HG02588 (cell line): Measurements from ENCODE around the gene PIK3CB.
A peak's percentile ranks its signal among the peaks of the same experiment; 100 is the strongest.
"Not testable (repeated sequence)": the region's sequence is repeated elsewhere in the genome, so short reads cannot be mapped to it uniquely, and the experiment has no call there.

Experiments
- ATAC-seq: cut with Tn5 transposase; IDR thresholded peaks from one replicate; pipeline ENCODE4 v1.9.1; 2021; ENCODE audit warnings: mild to moderate bottlenecking, moderate library complexity; ENCODE audit not compliant: unreplicated experiment

Gene PIK3CB

DNA sequence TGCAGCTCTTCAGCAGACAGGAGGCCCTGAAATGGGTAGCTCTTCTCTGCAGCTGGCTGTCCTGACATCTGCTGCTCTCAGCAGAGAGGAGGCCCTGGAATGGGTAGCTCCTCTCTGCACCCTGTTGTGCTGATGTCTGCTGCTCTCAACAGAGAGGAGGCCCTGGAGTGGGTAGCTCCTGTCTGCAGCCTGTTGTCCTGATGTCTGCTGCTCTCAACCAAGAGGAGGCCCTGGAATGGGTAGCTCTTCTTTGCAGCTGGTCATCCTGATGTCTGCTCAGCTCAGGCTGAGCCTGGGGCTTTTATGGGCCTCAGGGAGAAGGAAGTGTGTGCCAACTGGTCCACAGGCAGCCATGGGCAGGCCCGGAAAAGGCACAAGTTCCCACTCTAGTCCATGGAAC lies 66.6 kb downstream of the PIK3CB start:
- no peak for ATAC-seq

DNA sequence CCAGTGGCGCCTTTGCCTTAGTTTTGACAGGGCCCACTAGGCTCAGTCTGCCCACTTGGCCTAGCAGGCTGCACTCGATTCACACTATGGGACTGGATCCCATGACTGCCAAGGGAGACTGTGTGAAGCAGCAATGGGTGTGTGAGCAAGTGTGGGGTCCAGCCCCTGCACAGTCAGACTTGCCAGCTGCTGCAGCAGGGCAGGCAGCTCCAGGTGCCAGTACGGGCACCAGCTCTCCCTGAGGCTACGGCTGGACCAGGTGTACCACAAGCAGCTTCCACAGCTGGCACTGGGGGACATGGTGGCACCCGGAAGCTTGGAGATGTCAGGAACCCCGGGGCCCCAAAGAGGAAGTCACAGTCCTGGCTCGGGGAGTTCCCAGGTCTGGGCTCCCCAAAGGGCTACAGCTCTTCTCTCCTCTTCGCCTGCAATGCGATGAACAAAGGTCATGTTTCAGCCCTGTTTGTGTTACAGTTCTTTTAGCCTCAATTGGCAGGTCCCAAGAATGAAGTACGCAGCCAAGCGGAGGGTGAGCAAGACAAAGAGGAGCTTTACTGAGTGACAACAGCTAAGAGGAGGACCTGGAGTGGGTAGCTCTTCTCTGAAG lies 67.1 kb downstream of the PIK3CB start:
- no peak for ATAC-seq

DNA sequence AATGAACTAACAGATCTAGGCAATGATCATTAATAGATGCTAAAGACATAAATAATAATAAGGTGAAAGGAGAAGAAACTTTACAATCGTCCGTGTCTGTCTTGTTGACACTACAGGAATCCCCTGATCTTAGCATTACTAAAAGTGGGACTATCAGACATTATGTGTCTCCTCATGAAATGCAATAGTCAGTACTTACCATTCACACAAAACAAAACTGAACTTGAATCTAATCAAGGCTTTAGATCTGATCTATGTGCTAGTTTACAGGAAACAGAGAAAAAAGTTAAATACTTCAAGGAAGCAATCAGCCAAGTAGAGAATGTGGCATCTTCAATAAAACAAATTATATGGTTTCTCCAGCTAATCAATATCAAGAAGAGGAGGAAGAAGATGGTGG lies 73.7 kb downstream of the PIK3CB start:
- ATAC-seq, result no peak

DNA sequence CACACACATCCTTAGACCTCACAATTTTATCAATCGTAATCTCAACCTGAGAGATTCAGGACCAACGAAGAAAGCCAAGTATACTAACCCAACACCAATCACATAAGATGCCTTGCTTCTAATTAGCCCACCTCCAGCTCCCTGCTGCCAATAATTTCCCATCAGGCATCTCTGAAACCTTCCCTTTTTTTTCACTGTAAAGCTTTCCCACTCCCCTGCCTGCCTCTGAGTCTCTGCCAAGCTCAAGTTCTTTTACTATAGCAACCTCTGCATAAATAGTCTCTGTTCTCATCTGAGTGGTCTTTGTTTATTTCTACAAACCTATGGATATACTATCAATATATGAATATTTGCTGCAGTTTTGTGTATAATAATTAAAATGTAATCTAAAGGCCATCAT lies 86.5 kb downstream of the PIK3CB start:
- no peak for ATAC-seq

DNA sequence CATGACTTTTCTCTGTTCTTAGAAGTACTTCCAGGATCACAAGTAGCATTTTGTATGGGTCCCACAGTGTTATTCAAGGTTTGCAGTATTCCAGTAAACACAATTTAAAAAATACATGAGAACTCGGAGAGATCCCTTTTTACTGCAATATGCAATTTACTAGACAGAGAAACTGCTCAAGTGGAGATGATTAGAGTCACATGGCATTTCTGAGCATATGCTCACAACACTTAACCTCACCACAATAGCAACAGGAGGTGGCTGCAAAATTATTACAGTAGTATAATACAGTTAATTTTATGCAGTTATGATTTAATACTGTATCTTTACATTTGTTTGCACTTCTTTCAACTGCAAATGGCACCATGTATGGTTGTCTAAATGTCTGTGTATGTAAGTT lies 87.5 kb downstream of the PIK3CB start:
- no peak for ATAC-seq

DNA sequence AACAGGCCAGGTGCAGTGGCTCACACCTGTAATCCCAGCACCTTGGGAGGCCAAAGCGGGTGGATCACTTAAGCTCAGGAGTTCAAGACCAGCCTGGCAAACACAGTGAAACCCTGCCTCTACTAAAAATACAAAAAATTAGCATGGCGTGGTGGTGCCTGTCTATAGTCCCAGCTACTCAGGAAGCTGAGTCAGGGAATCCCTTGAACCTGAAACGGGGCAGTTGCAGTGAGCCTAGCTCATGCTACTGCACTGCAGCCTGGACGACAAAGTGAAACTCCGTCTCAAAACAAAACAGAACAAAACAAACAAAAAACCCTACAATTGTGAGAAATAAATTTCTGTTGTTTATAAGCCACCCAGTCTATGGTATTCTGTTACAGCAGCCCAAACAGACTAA lies 94.7 kb downstream of the PIK3CB start:
- ATAC-seq, result no peak

DNA sequence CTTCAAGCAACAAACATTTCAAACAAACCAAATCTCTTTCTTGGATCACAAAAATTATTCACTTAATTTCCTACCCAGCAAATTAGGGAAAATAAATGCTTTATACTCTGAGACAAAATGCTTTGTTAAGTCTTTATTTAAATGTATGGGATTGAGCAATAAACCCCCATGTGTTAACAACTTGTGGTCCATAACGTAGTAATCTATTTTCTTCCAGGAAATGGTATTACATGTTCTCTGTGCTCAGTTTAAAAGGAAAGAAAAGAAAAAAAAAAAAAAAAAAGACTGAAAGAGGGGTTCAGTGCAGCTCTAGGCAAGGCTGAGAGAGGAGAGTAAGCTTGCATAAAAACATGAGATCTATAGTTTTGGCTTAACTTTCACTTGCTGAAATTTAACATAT lies 102.3 kb downstream of the PIK3CB start:
- no peak for ATAC-seq

DNA sequence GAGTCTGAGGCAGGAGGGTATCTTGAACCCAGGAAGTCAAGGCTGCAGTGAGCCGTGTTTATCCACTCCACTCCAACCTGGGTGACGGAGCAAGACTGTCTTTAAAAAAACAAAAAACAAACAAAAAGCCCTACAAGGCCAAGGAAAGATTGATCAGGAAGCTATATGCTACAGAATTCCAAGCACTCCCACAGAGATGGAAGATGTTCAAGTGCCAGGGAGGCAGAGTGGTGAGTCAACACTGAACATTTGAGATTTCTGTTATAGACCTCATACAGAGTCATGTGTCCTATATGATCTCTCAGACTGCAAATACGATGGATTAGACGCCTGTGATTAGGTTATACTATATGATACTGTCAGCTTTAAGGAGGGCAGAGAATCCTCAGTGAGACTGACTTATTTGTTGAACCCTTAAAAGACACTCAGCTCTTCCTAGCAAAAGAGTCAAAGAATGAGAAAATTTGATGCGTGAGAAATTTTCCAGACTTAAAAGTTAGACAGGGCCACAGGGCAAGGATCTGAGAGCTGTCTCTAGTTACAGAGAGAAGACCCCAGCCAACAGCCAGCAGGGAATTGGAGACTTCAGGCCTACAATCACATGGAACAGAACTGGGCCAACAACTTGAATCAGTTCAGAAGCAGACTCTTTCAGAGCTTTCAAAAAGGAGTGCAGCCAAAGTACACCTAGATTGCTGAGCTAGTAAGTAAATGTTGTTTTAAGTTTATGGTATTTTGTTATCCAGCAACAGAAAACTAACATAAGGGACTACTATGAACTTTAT lies 107.6 kb downstream of the PIK3CB start:
- no peak for ATAC-seq

DNA sequence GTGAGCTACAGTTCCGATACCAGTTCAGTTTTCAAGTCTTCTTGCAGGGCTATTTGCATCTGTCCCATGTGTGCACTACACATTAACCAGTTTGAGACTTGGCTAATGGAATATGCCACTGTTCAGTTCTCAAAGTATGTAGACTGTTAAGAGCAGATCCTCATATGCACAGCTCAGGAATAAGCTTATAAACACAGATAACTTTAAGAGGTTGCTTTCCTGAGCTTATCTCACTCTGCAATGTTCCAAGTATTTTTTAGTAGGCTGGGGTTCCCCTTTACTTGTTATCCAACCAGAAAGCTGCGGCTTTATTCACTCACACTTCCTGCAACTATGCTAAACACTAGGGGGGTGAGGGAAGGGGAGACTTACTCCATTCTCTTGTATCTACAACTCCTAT lies 108.7 kb downstream of the PIK3CB start:
- ATAC-seq, result not testable (repeated sequence)

DNA sequence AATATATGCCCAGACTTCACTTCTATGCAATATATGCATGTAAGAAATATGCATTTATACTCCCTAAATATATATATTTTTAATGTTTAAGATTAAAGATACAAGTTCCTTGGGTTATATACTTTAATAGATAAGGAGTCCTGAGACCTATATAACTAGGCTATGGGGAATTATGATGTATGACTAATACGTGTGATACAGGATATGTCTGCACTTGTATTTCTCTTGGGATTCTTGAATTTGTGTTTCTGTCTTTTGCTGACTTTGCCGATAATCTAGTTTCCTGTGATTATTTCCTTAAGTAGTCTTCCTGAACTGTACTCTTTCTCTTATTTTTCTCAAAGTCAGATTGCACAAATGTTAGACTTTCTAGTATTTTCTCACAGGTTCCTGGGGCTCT lies 109.6 kb downstream of the PIK3CB start:
- ATAC-seq, result no peak

DNA sequence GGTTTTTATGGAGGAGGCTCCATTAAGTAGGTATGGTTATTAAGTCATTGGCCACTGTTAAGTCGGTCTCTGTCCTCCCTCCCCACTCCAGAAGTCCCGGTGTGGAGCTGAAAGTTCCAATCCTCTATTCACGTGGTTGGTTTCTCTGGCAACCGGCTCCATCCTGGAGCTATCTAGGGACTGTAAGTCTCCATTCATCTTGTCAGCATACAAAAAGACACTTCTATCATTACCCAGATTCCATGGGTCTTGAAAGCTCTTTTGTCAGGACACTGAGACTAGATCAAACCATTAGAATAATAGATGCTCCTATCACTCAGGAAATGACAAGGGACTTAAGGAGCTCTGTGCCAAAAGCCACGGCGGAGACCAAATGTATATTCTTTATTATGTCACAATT lies 110.3 kb downstream of the PIK3CB start:
- ATAC-seq, result no peak

DNA sequence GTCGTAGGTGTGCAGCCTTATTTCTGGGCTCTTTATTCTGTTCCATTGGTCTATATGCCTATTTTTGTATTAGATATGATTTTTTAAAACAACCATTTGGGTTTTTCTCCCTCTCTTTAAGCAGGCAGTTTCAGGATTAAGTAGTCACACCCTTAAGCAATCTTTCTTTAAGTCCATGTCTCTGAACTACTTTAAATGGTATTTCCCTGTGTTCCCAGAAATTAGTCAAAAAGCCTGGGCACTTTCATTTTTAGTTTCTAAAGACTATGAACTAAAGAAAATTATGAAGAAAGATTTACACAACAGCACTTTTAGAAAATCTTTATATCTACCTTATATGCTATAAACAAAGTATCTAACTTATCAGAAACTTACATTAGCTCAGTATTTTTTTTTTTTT lies 115.9 kb downstream of the PIK3CB start:
- ATAC-seq, result no peak

DNA sequence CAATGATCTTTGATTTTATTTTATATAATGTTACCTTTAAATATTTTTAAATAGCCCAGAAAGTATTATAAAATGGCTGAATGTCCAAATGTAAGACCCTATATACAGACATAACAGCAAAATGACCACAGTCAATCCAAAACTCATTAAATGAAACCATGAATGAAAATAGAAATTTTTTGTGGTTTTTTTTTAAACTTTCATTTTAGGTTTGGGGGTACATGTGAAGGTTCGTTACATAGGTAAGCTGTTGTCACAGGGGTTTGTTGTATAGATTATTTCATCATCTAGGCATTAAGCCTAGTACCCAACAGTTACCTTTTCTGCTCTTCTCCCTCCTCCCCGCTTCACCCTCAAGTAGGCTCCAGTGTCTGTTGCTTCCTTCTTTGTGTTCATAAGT lies 117.4 kb downstream of the PIK3CB start:
- ATAC-seq, result no peak

DNA sequence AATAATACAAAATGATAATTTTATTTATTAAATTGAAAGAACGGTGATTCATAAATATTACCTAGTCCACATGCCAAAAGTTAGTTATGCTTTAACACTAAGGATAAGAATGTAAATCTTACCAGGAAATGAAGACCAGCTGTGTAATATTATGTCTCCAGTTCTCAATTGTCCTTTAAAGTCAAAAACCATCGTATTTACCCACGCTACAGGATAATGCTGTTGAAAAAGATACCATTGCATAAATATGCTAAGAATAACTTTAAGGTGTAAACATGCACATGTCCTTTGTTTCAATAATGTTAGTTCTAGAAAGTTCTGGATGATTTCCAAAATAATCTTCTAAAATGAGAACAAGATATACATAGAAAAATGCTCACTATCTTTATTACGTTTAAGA lies 122.6 kb downstream of the PIK3CB start:
- ATAC-seq, result no peak

DNA sequence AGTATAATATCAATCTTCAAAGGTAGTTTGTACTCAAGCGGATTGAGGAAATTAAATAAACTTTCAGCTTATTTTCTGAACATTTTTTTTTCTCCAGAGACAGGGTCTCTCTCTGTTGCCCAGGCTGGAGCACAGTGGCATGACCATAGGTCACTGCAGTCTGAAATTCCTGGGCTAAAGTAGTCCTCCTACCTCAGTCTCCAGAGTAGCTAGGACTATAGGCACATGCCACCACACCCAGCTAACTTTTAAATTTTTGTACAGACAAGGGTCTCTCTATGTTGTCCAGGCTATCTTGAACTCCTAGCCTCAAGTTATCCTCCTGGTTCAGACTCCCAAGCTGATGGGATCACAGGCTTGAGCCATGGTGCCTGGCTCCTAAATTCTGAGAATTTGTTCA lies 129.1 kb downstream of the PIK3CB start:
- ATAC-seq, result no peak

DNA sequence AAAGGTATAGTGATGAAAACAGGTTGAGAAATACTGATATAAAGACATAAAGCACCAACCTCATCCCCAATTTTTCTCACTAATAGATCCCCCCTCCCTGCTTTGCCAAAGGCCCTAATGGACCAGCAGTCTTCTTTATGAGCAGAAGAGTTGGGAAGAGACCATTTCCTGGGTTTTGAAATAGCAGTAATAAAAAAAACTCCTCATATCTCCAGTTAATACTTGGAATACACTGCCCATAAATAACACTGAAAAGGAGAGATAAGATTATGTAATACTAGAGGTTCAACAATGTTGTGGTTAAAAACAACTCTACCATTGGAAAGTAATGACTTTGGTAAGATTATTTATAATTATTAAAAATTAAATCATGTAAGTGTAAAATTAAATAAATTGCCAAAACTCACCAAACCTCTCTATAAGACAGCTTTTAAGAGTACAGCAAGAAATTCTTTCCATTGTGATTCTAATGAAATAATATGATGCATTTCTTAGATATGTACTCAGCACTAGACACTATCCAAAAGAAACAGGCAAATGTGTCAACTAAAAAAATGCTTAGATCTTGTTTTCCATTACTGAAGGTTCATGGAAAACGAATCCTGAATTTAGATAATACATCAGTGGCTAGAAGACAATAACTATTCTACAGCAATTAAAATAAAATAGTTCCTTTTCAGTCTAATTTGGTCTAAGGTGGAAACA lies 137.9 kb downstream of the PIK3CB start:
- ATAC-seq, result no peak

DNA sequence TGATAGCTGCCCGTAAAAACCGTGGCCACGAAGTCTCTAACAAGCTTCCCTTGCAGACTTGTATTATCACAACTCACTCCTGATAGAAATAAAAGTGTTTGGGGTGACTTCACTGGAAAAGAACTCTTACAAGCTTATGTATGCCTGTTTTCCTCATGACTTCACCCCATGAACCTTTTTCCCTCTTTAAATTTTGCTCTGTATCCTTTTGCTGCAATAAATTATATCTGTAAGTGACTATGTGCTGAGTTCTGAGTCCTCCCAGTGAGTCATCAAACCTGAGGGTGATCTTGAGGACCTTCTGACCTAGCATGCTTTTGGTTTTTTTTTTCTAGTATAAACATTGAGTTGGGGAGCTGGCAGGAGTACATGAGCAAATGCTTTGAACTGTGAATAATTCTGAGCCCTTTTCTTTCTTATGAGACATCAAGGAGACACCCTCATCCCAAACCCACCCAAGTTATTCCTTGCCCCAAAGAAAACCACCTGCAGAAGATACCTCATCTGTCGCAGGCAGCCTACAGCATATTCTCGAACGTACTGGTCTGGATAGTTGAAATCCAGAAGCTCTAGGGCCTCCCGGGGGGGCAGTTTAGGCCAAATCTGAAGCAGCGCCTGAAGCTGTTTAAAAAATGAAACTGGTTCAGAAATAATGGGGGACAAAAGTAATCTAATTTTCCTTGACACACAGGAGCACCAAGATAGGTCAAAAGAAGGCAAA lies 140.3 kb downstream of the PIK3CB start:
- ATAC-seq, result no peak

DNA sequence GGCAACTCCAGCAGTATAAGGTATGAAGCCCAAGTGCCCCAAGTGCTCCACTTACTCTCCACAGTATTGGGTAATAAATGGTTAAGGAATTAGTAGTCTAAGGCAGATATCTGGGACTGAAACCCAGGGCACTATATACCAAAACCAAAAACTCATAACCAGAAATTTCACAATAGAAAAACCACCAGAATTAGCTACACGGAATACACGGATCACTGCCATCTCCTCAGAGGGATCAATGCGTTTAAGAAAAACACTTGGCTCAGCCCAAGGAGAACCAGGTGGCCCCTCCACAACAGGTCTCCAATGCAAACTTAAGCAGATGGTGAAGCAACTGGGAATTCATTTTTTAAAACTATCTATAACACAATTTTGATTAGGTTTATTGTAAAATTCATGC lies 142.6 kb downstream of the PIK3CB start:
- ATAC-seq, result no peak

DNA sequence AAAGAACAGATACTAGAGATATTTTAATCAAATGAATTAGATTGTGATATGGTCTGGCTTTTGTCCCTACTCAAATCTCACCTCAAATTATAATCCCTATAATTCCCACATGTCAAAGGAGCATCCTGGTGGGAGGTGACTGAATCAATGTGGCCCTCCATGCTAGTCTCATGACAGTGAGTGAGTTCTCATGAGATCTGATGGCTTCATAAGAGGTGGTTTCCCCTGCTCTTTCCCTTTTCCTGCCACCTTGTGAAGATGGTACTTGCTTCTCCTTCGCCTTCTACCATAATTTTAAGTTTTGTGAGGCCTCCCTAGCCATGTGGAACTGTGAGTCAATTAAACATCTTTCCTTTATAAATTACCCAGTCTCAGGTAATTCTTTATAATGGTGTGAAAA lies 143.4 kb downstream of the PIK3CB start:
- ATAC-seq, result no peak

DNA sequence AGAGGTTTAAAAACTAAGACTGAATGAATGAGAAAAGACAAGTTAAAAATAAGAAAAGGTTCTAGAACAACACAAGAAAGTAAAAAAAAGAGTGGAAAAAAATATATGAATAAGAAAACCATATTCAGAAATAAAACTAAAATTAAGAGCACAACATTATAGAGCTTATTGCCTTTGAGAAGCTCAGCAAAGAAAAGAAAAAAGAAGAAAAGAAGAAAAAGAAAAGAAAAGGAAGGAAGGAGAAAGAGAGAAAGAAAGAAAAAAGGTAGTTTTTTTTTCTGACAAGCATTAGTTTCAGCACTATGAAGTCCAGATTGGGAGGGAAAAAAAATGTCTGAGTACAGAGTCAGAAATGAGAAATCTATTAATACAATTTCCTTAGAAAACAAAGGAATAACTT lies 144.7 kb downstream of the PIK3CB start:
- no peak for ATAC-seq

DNA sequence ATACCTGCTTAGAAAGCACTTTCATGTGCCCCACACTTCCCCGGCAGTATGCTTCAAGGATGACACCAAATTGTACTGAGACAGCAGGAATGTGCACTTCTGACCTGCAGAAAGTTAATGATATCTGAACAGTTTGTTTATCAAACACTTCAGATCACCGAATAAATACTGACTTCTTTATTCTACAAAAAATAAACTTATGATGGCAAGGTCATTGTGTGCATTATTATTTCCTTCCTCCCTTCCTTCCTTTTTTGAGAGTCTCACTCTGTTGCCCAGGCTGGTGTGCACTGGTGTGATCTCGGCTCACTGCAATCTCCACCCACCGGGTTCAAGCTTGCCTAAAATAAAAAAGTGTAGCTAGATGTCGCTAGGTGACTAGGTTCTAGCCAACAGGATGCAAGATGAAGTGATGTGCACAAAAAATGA lies 145.8 kb downstream of the PIK3CB start:
- ATAC-seq, result no peak

DNA sequence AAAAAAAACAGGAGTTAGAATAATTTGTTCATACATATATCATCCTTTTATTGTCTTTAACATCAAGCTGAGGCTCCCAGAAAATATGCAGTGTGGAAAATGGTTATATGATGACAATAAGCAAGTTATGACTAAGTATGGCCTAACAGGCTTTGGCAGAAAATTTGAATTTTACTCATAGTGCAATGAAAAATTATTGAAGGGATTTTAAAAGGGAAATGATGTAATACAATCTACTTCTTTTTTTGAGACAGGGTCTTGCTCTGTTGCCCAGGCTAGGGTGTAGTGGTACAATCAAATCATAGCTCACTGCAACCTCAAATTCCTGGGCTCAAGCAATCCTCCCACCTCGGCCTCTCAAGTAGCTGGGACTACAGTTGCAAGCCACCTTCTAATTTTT lies 147.5 kb downstream of the PIK3CB start:
- ATAC-seq, result peak; percentile 15
